IMR-90 (cell line): ENCODE data around the gene CAPN3. TPM values are rescaled to one million over a fixed set of nuclear protein-coding genes. Genes with fewer than 3 reads are reported as not detected.

Source experiments
- ATAC-seq: fragments of 200-7000 bp; cut with Tn5 transposase; 2 replicates; pipeline ENCODE4 v1.9.1; 2020; ENCODE audit warnings: low read depth, mild to moderate bottlenecking, moderate library complexity
- Bru-seq: library from RNA; stranded (reverse); fragments of 400-500 nt; gene quantifications from one replicate; lab custom pipeline; 2021; lab: Mats Ljungman, UMichigan
- BruChase-seq, 2 experiments: library from RNA; stranded (reverse); fragments of 400-500 nt; gene quantifications; one replicate each; lab custom pipeline; 2021; lab: Mats Ljungman, UMichigan
- BruUV-seq: library from RNA; stranded (reverse); fragments of 400-500 nt; replicated peaks from 2 replicates; lab custom pipeline; 2021; lab: Mats Ljungman, UMichigan
- CTCF ChIA-PET: fragments of 300-600 bp; formaldehyde crosslinking; extraction: SDS; loops from one replicate; lab custom pipeline; 2021; ENCODE audit warnings: antibody characterized with exemption; lab: Yijun Ruan, JAX
- POLR2A ChIA-PET: fragments of 300-600 bp; sonication (Branson Sonifier 250); formaldehyde crosslinking; loops from one replicate; lab custom pipeline; 2022; ENCODE audit warnings: antibody characterized with exemption; ENCODE audit not compliant: unreplicated experiment; lab: Charles Lee
- DNase-seq: peaks from one replicate; pipeline ENCODE4 v3.0.0; 2013
- H2AFZ ChIP-seq: replicated peaks from 2 replicates; pipeline ENCODE3; 2013; ENCODE audit warnings: low read length, mild to moderate bottlenecking; ENCODE audit not compliant: poor library complexity
- H2AK5ac ChIP-seq: 2 replicates; pipeline ENCODE4 v1.6.1; 2013; ENCODE audit warnings: low read depth, low read length, inconsistent platforms
- H2AK9ac ChIP-seq: replicated peaks from 2 replicates; pipeline ENCODE3; 2013; ENCODE audit warnings: mild to moderate bottlenecking, low read depth, low read length, moderate library complexity; ENCODE audit not compliant: poor library complexity
- H2BK120ac ChIP-seq: 2 replicates; pipeline ENCODE4 v1.6.1; 2013; ENCODE audit warnings: low read depth, low read length, inconsistent platforms
- H2BK15ac ChIP-seq: 3 replicates; pipeline ENCODE4 v1.6.1; 2013; ENCODE audit warnings: low read depth, low read length, inconsistent platforms
- H2BK20ac ChIP-seq: 2 replicates; pipeline ENCODE4 v1.6.1; 2013; ENCODE audit warnings: low read depth, mild to moderate bottlenecking, inconsistent platforms, low read length, moderate library complexity
- H2BK5ac ChIP-seq: 2 replicates; pipeline ENCODE4 v1.6.1; 2013; ENCODE audit warnings: mild to moderate bottlenecking, low read depth, low read length, inconsistent platforms; ENCODE audit not compliant: poor library complexity, severe bottlenecking
- H3K14ac ChIP-seq: replicated peaks from 2 replicates; pipeline ENCODE4 v1.6.1; 2013; ENCODE audit warnings: low read depth, low read length, inconsistent platforms
- H3K18ac ChIP-seq: 2 replicates; pipeline ENCODE4 v1.6.1; 2013; ENCODE audit warnings: low read depth, low read length, control low read depth
- H3K23ac ChIP-seq: 2 replicates; pipeline ENCODE4 v1.6.1; 2013; ENCODE audit warnings: low read depth, low read length, inconsistent platforms
- H3K27ac ChIP-seq: 2 replicates; pipeline ENCODE4 v1.5.1; 2013; ENCODE audit warnings: mild to moderate bottlenecking, control low read depth, low read length; ENCODE audit not compliant: insufficient read depth
- H3K27me3 ChIP-seq: 2 replicates; pipeline ENCODE4 v1.6.1; 2013; ENCODE audit warnings: low read length; ENCODE audit not compliant: control insufficient read depth, insufficient read depth
- H3K36me3 ChIP-seq: 2 replicates; pipeline ENCODE4 v1.6.1; 2013; ENCODE audit warnings: low read length, mixed read lengths; ENCODE audit not compliant: control insufficient read depth, insufficient read depth
- H3K4ac ChIP-seq: 2 replicates; pipeline ENCODE4 v1.6.1; 2013; ENCODE audit warnings: low read depth, low read length, inconsistent platforms
- H3K4me1 ChIP-seq: 2 replicates; pipeline ENCODE4 v1.6.1; 2013; ENCODE audit warnings: low read length, mixed read lengths; ENCODE audit not compliant: control insufficient read depth, insufficient read depth
- H3K4me2 ChIP-seq: 2 replicates; pipeline ENCODE4 v1.6.1; 2013; ENCODE audit warnings: low read depth, mild to moderate bottlenecking, control low read depth, low read length, moderate library complexity
- H3K4me3 ChIP-seq: 2 replicates; pipeline ENCODE4 v1.5.1; 2013; ENCODE audit warnings: low read depth, mild to moderate bottlenecking, control low read depth, low read length, moderate library complexity; ENCODE audit not compliant: insufficient read depth
- H3K56ac ChIP-seq: 2 replicates; pipeline ENCODE4 v1.6.1; 2013; ENCODE audit warnings: low read length, inconsistent platforms; ENCODE audit not compliant: insufficient read depth; ENCODE audit errors: extremely low read depth
- H3K79me1 ChIP-seq, 2 experiments: 2 replicates each; pipeline ENCODE4 v1.6.1; 2013; ENCODE audit warnings: low read length in 2 of 2, inconsistent platforms in 1 of 2, low read depth in 1 of 2
- H3K9ac ChIP-seq: 2 replicates; pipeline ENCODE4 v1.6.1; 2013; ENCODE audit warnings: low read depth, low read length, control low read depth
- H3K9me1 ChIP-seq: 2 replicates; pipeline ENCODE4 v1.6.1; 2013; ENCODE audit warnings: low read length, inconsistent platforms; ENCODE audit not compliant: insufficient read depth
- H3K9me3 ChIP-seq: 2 replicates; pipeline ENCODE4 v1.6.1; 2013; ENCODE audit warnings: low read length; ENCODE audit not compliant: control insufficient read depth, insufficient read depth
- H4K20me1 ChIP-seq: 2 replicates; pipeline ENCODE4 v1.6.1; 2013; ENCODE audit warnings: low read length, inconsistent platforms; ENCODE audit not compliant: insufficient read depth
- H4K5ac ChIP-seq: 2 replicates; pipeline ENCODE4 v1.6.1; 2013; ENCODE audit warnings: mild to moderate bottlenecking, low read depth, low read length, control low read depth
- H4K8ac ChIP-seq, 2 experiments: 2 replicates each; pipeline ENCODE4 v1.6.1; 2013; ENCODE audit warnings: low read depth in 2 of 2, low read length in 2 of 2, control low read depth in 1 of 2, inconsistent platforms in 1 of 2
- H4K91ac ChIP-seq: 2 replicates; pipeline ENCODE4 v1.6.1; 2013; ENCODE audit warnings: low read depth, low read length, inconsistent platforms; ENCODE audit not compliant: insufficient read depth
- FOS ChIP-seq: fragments of 150-350 bp; IDR thresholded peaks from 2 replicates; pipeline ENCODE4 v1.6.1; 2016; ENCODE audit warnings: low read depth, low read length
- MAFK ChIP-seq: IDR thresholded peaks from 2 replicates; pipeline ENCODE4 v1.6.1; 2012; ENCODE audit warnings: low read depth, low read length, improper control_type of control experiment
- MAZ ChIP-seq: IDR thresholded peaks from 2 replicates; pipeline ENCODE4 v1.6.1; 2012; ENCODE audit warnings: low read depth, mild to moderate bottlenecking, low read length, improper control_type of control experiment, moderate library complexity, borderline replicate concordance
- MXI1 ChIP-seq: IDR thresholded peaks from 2 replicates; pipeline ENCODE4 v1.6.1; 2012; ENCODE audit warnings: low read depth, mild to moderate bottlenecking, low read length, moderate library complexity, borderline replicate concordance
- RAD21 ChIP-seq: IDR thresholded peaks from 2 replicates; pipeline ENCODE4 v1.6.1; 2012; ENCODE audit warnings: low read length, improper control_type of control experiment
- RCOR1 ChIP-seq: IDR thresholded peaks from 2 replicates; pipeline ENCODE4 v1.6.1; 2012; ENCODE audit warnings: mild to moderate bottlenecking, low read length, improper control_type of control experiment; ENCODE audit not compliant: insufficient replicate concordance
- RFX5 ChIP-seq: IDR thresholded peaks from 2 replicates; pipeline ENCODE4 v1.8.0; 2012; ENCODE audit warnings: low read depth, mild to moderate bottlenecking, low read length, moderate library complexity
- USF2 ChIP-seq: fragments of 150-350 bp; IDR thresholded peaks from 2 replicates; pipeline ENCODE4 v1.6.1; 2017; ENCODE audit warnings: mild to moderate bottlenecking, antibody characterized with exemption, low read length, low read depth
- WGBS, 2 experiments: methylation state at CpG; one replicate each; pipeline versions ENCODE4 v1.1.5 to v1.1.7; 2013; ENCODE audit warnings: missing lambda C conversion rate in 2 of 2; ENCODE audit not compliant: insufficient read length in 1 of 2; ENCODE audit errors: extremely low coverage in 2 of 2; 5-methylcytosine and 5-hydroxymethylcytosine counted together
- dilution Hi-C: fragments of 300-500 bp; cut with HindIII; formaldehyde crosslinking; loops from one replicate; pipeline ENCODE4 v1.14.3; 2018; ENCODE audit warnings: low sequenced_read_pairs; ENCODE audit not compliant: unreplicated experiment
- in situ Hi-C: fragments of 300-500 bp; cut with MboI; formaldehyde crosslinking; loops from 3 replicates; pipeline ENCODE4 v1.14.3; 2019; ENCODE audit warnings: low sequenced_read_pairs, inconsistent platforms, mixed read lengths
- intact Hi-C: fragments of 100-400 bp; cut with micrococcal nuclease; formaldehyde crosslinking; loops from 2 replicates; pipeline ENCODE4 v1.10.0; 2022
- long read RNA-seq: library from polyadenylated mRNA; unstranded; transcript quantifications from one replicate; pipeline ENCODE4 v2.0.0, GENCODE V29; 2021; ENCODE audit not compliant: unreplicated experiment
- polyA plus RNA-seq, 3 experiments: library from polyadenylated mRNA; depleted of rRNA; stranded (reverse); fragments of >200 nt; gene quantifications; 2 replicates each; pipeline ENCODE4 v1.2.3, GENCODE V29; 2012; ENCODE audit warnings: low replicate concordance in 1 of 3
- total RNA-seq: library from RNA; depleted of rRNA; stranded (reverse); fragments of >200 nt; gene quantifications from 2 replicates; pipeline ENCODE4 v1.2.3, GENCODE V29; 2012; rRNA removed

CAPN3 gene
- total RNA-seq = under 0.01 and 1.4 TPM in 2 replicates
- polyA plus RNA-seq (2012; rRNA removed) = 1.0 and 1.1 TPM in 2 replicates
- polyA plus RNA-seq (2012; cell fraction: cytosol; rRNA removed) = 0.70 and 1.9 TPM in 2 replicates
- polyA plus RNA-seq (2012; cell fraction: nucleus; rRNA removed; ENCODE audit: low replicate concordance) = 6.2 and 19.3 TPM in 2 replicates
- percentile 64 among the genes with signal in this experiment for Bru-seq, nascent RNA
- BruChase-seq, experiment 1, labeled RNA remaining after a 6-hour chase = percentile 73 among the genes with signal in this experiment
- percentile 60 among the genes with signal in this experiment for BruChase-seq, experiment 2, labeled RNA remaining after a 2-hour chase
- long read RNA-seq, partial matches to known transcripts = 0 of 2 reads
- long read RNA-seq, other reads (novel, unspliced or antisense) = 2 of 2 reads

DNA sequence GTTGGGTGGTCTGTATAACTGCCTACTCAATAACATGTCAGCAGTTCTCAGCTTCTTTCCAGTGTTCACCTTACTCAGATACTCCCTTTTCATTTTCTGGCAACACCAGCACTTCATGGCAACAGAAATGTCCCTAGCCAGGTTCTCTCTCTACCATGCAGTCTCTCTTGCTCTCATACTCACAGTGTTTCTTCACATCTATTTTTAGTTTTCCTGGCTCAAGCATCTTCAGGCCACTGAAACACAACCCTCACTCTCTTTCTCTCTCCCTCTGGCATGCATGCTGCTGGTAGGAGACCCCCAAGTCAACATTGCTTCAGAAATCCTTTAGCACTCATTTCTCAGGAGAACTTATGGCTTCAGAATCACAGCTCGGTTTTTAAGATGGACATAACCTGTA, at the start of gene CAPN3:
Gene CAPN3 (plus strand): TSS at position 253 of the 400 bp plus-strand sequence. CDS start 305 bp downstream, outside the sequence.
- H3K23ac ChIP-seq = no peak within 1 kb of the TSS
- intact Hi-C loops = no loop called here
- in situ Hi-C loops = no loop called here
- no peaks in the 10 kb centered on the region for H3K9me3 ChIP-seq
- BruUV-seq = no TSS peak
- H4K20me1 ChIP-seq = no peaks in the 10 kb centered on the region
- H3K9me1 ChIP-seq = no peaks in the 10 kb centered on the region
- no peak for DNase-seq
- H3K27me3 ChIP-seq = no peaks in the 10 kb centered on the region
- no peak within 1 kb of the TSS for H3K56ac ChIP-seq
- H2BK15ac ChIP-seq = no peak within 1 kb of the TSS
- no peak within 1 kb of the TSS for H4K91ac ChIP-seq
- no peak within 1 kb of the TSS for H4K8ac ChIP-seq
- H3K4me1 ChIP-seq = no peaks in the 10 kb centered on the region
- TF ChIP-seq RAD21 (no peak), USF2 (no peak), FOS (no peak), MXI1 (no peak), RFX5 (no peak), MAZ (no peak), RCOR1 (no peak), MAFK (no peak)
- no peak within 1 kb of the TSS for H2BK120ac ChIP-seq
- H3K79me1 ChIP-seq = no peaks in the 10 kb centered on the region
- H4K5ac ChIP-seq = no peak within 1 kb of the TSS
- no peak within 1 kb of the TSS for H3K18ac ChIP-seq
- H3K14ac ChIP-seq = no peak within 1 kb of the TSS
- no peak within 1 kb of the TSS for H2BK5ac ChIP-seq
- H3K4me3 ChIP-seq = no peak within 1 kb of the TSS
- H2AK5ac ChIP-seq = no peak within 1 kb of the TSS
- H2BK20ac ChIP-seq = no peak within 1 kb of the TSS
- H3K36me3 ChIP-seq = no peaks in the 10 kb centered on the region
- no peak within 1 kb of the TSS for H2AK9ac ChIP-seq
- dilution Hi-C loops = no loop called here
- ATAC-seq = no peak
- H2AFZ ChIP-seq = no peak within 1 kb of the TSS
- no CpG with 5 or more reads among the region's 1 CpG for WGBS, 2 experiments
- H3K4ac ChIP-seq = no peak within 1 kb of the TSS
- no peak within 1 kb of the TSS for H3K9ac ChIP-seq
- POLR2A ChIA-PET = no interaction called here
- H3K27ac ChIP-seq = no peak within 1 kb of the TSS
- H3K4me2 ChIP-seq = no peak within 1 kb of the TSS
- CTCF ChIA-PET = interaction anchor here (1.1 kb wide), 1 partner anchor 34 kb away, joined by 3 read pairs; no protein-coding TSS in a partner anchor
